Adrenal gland (tissue), 12 donors: ENCODE data around the gene E2F4. TPM values are rescaled to one million over a fixed set of nuclear protein-coding genes. Genes with fewer than 3 reads are reported as not detected.

Source experiments
- DNase-seq, 7 donors: peaks; one replicate each; pipeline ENCODE4 v3.0.0-alpha.2; 2019 to 2020
- H3K27ac ChIP-seq, 5 donors: fragments of 200-600 bp; sonication (generic) in 4 of 5; 1 replicate in 3 of 5; 2 replicates in 2 of 5; pipeline versions ENCODE4 v1.5.1 to v1.8.0; 2016 to 2020; ENCODE audit warnings: mild to moderate bottlenecking in 1 of 5
- H3K27me3 ChIP-seq: fragments of 200-600 bp; 2 replicates; pipeline ENCODE4 v1.8.0; 2021
- H3K36me3 ChIP-seq, 2 donors: fragments of 200-600 bp; replicated peaks in 1 of 2; 1 replicate in 1 of 2; 2 replicates in 1 of 2; pipeline versions ENCODE4 v1.5.1 to v1.8.0; 2018 to 2022
- H3K4me1 ChIP-seq, 2 donors: fragments of 200-600 bp; replicated peaks in 1 of 2; 1 replicate in 1 of 2; 2 replicates in 1 of 2; pipeline versions ENCODE4 v1.5.1 to v1.8.0; 2018 to 2021
- H3K4me3 ChIP-seq, 4 donors: fragments of 200-600 bp; sonication (generic) in 3 of 4; one replicate each; pipeline ENCODE4 v1.5.1; 2016 to 2018
- H3K9me3 ChIP-seq, 3 donors: fragments of 200-600 bp; sonication (generic) in 1 of 3; replicated peaks in 1 of 3; 1 replicate in 2 of 3; 2 replicates in 1 of 3; pipeline versions ENCODE4 v1.5.1 to v1.8.0; 2016 to 2021
- POLR2A ChIP-seq, 2 donors: fragments of 450-650 bp; IDR thresholded peaks; one replicate each; pipeline ENCODE4 v1.6.1; 2017; ENCODE audit warnings: antibody characterized with exemption in 2 of 2, mild to moderate bottlenecking in 2 of 2, moderate library complexity in 1 of 2
- WGBS, 4 donors: extraction: QIAGEN DNeasy Blood & Tissue Kit in 2 of 4; methylation state at CpG; one replicate each; pipeline versions ENCODE4 v1.1.5 to v1.1.7; 2013 to 2017; 5-methylcytosine and 5-hydroxymethylcytosine counted together
- intact Hi-C, 2 donors: fragments of 100-400 bp; cut with DNase I; formaldehyde crosslinking; loops; one replicate each; pipeline versions ENCODE4 v1.14.1 to v1.15.0; 2022 to 2023
- polyA plus RNA-seq, 3 donors: library from polyadenylated mRNA; stranded (reverse); fragments of 200-250 nt in 2 of 3; fragments of 350-450 nt in 1 of 3; fragmentation: Illumina TruSeq in 1 of 3; extraction: RNeasy Lipid Tissue Mini Kit (QIAGEN cat#74804) in 1 of 3; gene quantifications; one replicate each; pipeline ENCODE4 v1.2.3, GENCODE V29; 2013 to 2014
- total RNA-seq, 9 donors: library from RNA; depleted of rRNA in 4 of 9; stranded (reverse); fragments of >200 nt in 4 of 9; fragments of 120-200 nt in 1 of 9; fragmentation: NEBNext Ultra II Directional in 1 of 9; extraction: Animal tissue kit (Norgen Biotek cat#: 25700) in 1 of 9; gene quantifications; one replicate each; pipeline versions ENCODE4 v1.1.0 to v1.2.4, GENCODE V29; 2013 to 2023
- TF ChIP-seq, protein P1 (sequence below), 6 experiments: fragments of 450-650 bp in 4 of 6; fragments of 200-600 bp in 2 of 6; sonication (generic) in 1 of 6; IDR thresholded peaks; 1 replicate in 5 of 6; 2 replicates in 1 of 6; pipeline versions ENCODE4 v1.5.1 to v1.8.0; 2016 to 2021; ENCODE audit warnings: antibody characterized with exemption in 6 of 6, mild to moderate bottlenecking in 2 of 6, moderate library complexity in 1 of 6
- donor health status: healthy with polysubstance abuse.
- donor health status: Bipolar disorder and iron deficiency.
- donor health status: DM: yes; HTN: yes; CAD: no.
- donor health status: DM: no; HTN: no; CAD: no.
- donor health status: DM: no; HTN: no; CAD: no.
- donor health status: DM: yes; HTN: yes; CAD: no.

Gene E2F4
- total and polyA plus RNA-seq, 12 donors, result 44.4 to 122 (median 69.1) TPM

DNA sequence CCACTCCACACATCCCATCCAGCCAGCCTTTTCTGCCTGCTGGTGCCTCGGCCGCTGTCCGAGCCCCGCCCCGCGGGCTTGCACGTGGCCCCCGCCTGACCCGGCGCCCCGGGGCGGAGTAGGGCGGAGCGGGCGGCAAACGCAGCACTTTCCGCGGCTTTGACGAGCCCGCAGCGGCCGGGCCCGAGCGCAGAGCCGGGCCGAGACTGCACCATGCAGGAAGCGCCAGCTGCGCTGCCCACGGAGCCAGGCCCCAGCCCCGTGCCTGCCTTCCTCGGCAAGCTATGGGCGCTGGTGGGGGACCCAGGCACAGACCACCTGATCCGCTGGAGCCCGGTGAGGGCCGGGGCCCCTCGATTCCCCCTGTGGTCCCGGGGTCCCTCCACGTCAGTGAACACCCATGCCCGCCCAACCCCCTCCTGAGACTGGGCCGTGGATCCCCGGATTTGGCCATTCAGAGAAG is 27.3 kb upstream of the E2F4 start, which contains the start of gene HSF4:
Gene HSF4, plus strand, starts transcription at position 147 of the 463 bp plus-strand sequence. Its CDS starts 67 bp downstream, at position 214.
- TF ChIP-seq POLR2A (IDR thresholded peaks at IDR 0.05), result peak; percentile 47 to 71
- TF ChIP-seq, protein P1, sequence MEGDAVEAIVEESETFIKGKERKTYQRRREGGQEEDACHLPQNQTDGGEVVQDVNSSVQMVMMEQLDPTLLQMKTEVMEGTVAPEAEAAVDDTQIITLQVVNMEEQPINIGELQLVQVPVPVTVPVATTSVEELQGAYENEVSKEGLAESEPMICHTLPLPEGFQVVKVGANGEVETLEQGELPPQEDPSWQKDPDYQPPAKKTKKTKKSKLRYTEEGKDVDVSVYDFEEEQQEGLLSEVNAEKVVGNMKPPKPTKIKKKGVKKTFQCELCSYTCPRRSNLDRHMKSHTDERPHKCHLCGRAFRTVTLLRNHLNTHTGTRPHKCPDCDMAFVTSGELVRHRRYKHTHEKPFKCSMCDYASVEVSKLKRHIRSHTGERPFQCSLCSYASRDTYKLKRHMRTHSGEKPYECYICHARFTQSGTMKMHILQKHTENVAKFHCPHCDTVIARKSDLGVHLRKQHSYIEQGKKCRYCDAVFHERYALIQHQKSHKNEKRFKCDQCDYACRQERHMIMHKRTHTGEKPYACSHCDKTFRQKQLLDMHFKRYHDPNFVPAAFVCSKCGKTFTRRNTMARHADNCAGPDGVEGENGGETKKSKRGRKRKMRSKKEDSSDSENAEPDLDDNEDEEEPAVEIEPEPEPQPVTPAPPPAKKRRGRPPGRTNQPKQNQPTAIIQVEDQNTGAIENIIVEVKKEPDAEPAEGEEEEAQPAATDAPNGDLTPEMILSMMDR (IDR thresholded peaks at IDR 0.05), result no peak
- WGBS, 4 donors, result 11 to 28% (median 16%) methylated on average over 5 to 41 of the region's 41 CpGs
- no peaks in the 10 kb centered on the region for H3K27me3 ChIP-seq
- intact Hi-C loops, result no loop called here
- DNase-seq, result peak in 6 of 7 donors; percentile 60 to 75 (median 66)
- H3K36me3 ChIP-seq, result no peaks in the 10 kb centered on the region
- H3K4me3 ChIP-seq, result peak within 1 kb of the TSS in 1 of 4 donors; percentile 49
- no peaks in the 10 kb centered on the region for H3K9me3 ChIP-seq
- peak within 1 kb of the TSS in 4 of 5 donors; percentile 13 to 81 (median 46) for H3K27ac ChIP-seq
- peaks cover 42 to 56% of the 10 kb centered on the region in 2 donors for H3K4me1 ChIP-seq

DNA sequence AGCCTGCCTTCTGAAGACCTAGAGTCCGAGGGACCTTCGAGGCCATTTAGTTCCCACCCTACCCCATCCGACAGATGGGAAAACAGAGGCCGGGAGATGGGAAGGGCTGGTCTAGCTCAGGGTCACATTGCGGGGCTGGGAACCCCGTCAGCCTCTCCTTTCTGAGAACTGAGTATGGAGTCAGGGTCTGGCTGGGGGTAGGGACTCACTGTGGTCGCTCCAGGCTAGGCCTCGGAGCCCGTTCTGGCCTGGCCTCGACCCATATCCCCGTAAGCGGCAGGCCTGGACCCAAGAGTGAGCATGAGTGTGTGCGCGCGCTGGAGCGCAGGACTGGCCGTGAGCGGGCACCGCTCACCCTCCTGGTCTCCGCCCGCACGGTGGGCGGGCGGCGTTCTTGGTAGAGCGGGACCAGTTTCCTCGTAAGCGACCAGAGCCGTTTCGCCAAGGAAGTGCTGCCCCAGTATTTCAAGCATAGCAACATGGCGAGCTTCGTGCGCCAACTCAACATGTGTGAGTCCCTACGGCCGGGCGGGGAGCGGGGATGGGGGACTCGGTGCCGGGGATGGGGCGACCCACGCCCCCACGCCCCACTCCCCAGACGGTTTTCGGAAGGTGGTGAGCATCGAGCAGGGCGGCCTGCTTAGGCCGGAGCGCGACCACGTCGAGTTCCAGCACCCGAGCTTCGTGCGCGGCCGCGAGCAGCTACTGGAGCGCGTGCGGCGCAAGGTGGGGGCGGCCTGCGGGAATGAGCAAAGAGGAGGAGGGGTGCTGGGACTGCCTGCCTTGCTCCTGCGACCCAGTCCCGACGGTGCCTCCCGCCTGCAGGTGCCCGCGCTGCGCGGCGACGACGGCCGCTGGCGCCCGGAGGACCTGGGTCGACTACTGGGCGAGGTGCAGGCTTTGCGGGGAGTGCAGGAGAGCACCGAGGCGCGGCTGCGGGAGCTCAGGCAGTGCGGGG is 26.6 kb upstream of the E2F4 start:
- peak overlapping the region in 2 of 5 donors; percentile 19 to 81 for H3K27ac ChIP-seq
- peak overlapping the region in 1 of 4 donors; percentile 49 for H3K4me3 ChIP-seq

DNA sequence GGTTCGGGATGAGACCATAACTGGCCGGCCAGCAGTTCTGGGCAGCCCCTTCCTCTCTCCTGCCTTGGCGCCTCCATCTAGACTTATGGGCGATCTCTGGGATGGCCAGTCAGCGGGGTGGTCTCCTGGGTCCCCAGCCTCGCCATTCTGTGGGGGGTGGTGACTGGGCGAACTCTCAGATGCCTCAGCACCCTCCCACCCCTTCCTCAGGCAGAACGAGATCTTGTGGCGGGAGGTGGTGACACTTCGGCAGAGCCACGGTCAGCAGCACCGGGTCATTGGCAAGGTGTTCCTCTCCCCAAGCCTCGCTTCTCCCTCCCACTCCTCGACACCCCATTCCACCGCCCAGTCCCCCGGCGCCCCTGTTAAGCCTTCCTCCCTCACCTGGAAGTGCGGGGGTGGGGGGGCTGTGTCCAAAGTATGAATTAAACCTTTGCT is 25.8 kb upstream of the E2F4 start:
- intact Hi-C loops, result no loop called here
- H3K36me3 ChIP-seq, result no peaks in the 10 kb centered on the region
- no peak overlapping the region for H3K27ac ChIP-seq
- TF ChIP-seq, protein P1 (IDR thresholded peaks at IDR 0.05), result no peak
- TF ChIP-seq POLR2A (IDR thresholded peaks at IDR 0.05), result no peak
- no peaks in the 10 kb centered on the region for H3K27me3 ChIP-seq
- H3K9me3 ChIP-seq, result no peaks in the 10 kb centered on the region
- no peak overlapping the region for H3K4me3 ChIP-seq
- H3K4me1 ChIP-seq, result peaks cover 50 to 65% of the 10 kb centered on the region in 2 donors
- WGBS, 4 donors, result 54 to 74% (median 64%) methylated on average over 2 to 18 of the region's 18 CpGs
- peak in 1 of 7 donors; percentile 19 for DNase-seq

More for the DNA sequence above, 26.6 kb upstream of the E2F4 start:
- H3K9me3 ChIP-seq, result no peaks in the 10 kb centered on the region
- no peaks in the 10 kb centered on the region for H3K36me3 ChIP-seq
- TF ChIP-seq, protein P1 (IDR thresholded peaks at IDR 0.05), result no peak
- no peak for TF ChIP-seq POLR2A (IDR thresholded peaks at IDR 0.05)
- WGBS, 4 donors, result 45 to 61% (median 49%) methylated on average over 13 to 85 of the region's 85 CpGs
- intact Hi-C loops, result no loop called here
- H3K4me1 ChIP-seq, result peaks cover 46 to 62% of the 10 kb centered on the region in 2 donors
- peak in 1 of 7 donors; percentile 16 for DNase-seq
- H3K27me3 ChIP-seq, result no peaks in the 10 kb centered on the region

DNA sequence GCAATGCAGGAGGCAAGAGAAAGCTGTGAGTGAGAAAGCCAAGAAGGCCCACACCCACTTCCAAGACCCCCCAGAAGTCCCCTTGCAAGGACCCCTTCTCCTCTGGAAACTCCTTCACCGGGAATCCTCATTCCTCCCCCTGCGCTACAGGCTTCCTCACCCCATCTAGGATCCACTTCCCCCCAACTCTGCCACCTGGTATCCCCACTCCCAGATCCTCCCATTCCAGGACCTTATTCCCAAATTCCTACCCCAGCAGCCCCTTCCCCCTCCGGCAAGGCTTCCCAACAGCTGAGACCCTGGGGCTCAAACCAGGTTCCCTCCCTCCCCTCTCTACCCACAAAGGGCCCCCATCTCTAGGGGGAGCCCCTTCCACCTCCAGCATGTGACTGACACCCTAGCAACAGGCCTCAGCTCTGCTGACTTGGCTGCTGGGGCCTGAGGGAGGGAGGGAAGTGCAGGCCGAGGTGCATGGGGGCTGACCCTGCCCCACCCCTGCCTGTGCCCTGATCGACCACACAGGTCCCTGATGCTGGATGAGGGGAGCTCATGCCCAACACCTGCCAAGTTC is 25.3 kb upstream of the E2F4 start:
- Histone ChIP-seq H3K36me3 (no peaks in the 10 kb centered on the region), H3K9me3 (no peaks in the 10 kb centered on the region), H3K27me3 (no peaks in the 10 kb centered on the region), H3K27ac (no peak overlapping the region), H3K4me3 (no peak overlapping the region), H3K4me1 (peaks cover 48 to 65% of the 10 kb centered on the region in 2 donors)
- TF ChIP-seq POLR2A (IDR thresholded peaks at IDR 0.05), result no peak
- WGBS, 4 donors, result 80 to 93% (median 87%) methylated on average over 3 to 5 of the region's 5 CpGs
- intact Hi-C loops, result no loop called here
- DNase-seq, result peak in 1 of 7 donors; percentile 22
